Endothelial cell of umbilical vein (primary cell): Measurements from ENCODE around the gene GRIK3. TPM values are rescaled to one million over a fixed set of nuclear protein-coding genes. Genes with fewer than 3 reads are reported as not detected.

Experiments used
- BruUV-seq: library from RNA; stranded (reverse); fragments of 400-500 nt; replicated peaks from 2 replicates; lab custom pipeline; 2021; lab: Mats Ljungman, UMichigan
- CTCF ChIA-PET: fragments of 300-600, 350-600 bp; sonication (Branson Sonifier 250); formaldehyde crosslinking; loops from one replicate; lab custom pipeline; 2021; ENCODE audit warnings: antibody characterized with exemption, inconsistent platforms; lab: Charles Lee
- POLR2A ChIA-PET: fragments of 300-600, 350-600 bp; sonication (Branson Sonifier 250); formaldehyde crosslinking; loops from one replicate; lab custom pipeline; 2021; ENCODE audit warnings: antibody characterized with exemption, inconsistent platforms; lab: Charles Lee
- DNase-seq: peaks from one replicate; pipeline ENCODE4 v3.0.0-alpha.2; 2011; ENCODE audit warnings: low read depth, low spot score
- FAIRE-seq: peaks from 2 replicates; lab custom pipeline; 2011; peaks lifted over from hg19 to GRCh38; lab: Jason Lieb, UNC
- H2AFZ ChIP-seq: 2 replicates; pipeline ENCODE4 v1.6.0; 2012; ENCODE audit warnings: low read depth, low read length, control low read depth, inconsistent platforms
- H3K27ac ChIP-seq: 2 replicates; pipeline ENCODE4 v1.5.1; 2011; ENCODE audit warnings: low read depth, mild to moderate bottlenecking, control low read depth, low read length, moderate library complexity; ENCODE audit not compliant: insufficient read depth
- H3K27me3 ChIP-seq, 2 experiments: 2 replicates each; pipeline versions ENCODE4 v1.6.0 to v1.6.1; 2011; ENCODE audit warnings: low read length in 2 of 2, mixed read lengths in 1 of 2; ENCODE audit not compliant: control insufficient read depth in 2 of 2, insufficient read depth in 2 of 2
- H3K36me3 ChIP-seq, 2 experiments: 2 replicates in 1 of 2; 3 replicates in 1 of 2; pipeline ENCODE4 v1.5.1; 2011; ENCODE audit warnings: low read length in 2 of 2, mild to moderate bottlenecking in 1 of 2, moderate library complexity in 1 of 2; ENCODE audit not compliant: control insufficient read depth in 2 of 2, insufficient read depth in 2 of 2; ENCODE audit errors: extremely low read depth in 1 of 2
- H3K4me1 ChIP-seq: 3 replicates; pipeline ENCODE4 v1.5.1; 2011; ENCODE audit warnings: mild to moderate bottlenecking, low read length; ENCODE audit not compliant: control insufficient read depth, insufficient read depth; ENCODE audit errors: extremely low read depth
- H3K4me2 ChIP-seq: 2 replicates; pipeline ENCODE4 v1.6.1; 2011; ENCODE audit warnings: low read length, control low read depth, mixed read lengths; ENCODE audit not compliant: insufficient read depth
- H3K4me3 ChIP-seq, 3 experiments: fragments of 200-600 bp in 1 of 3; sonication (generic), shearing (Covaris generic) in 1 of 3; replicated peaks in 1 of 3; 2 replicates each; pipeline ENCODE4 v1.5.1; 2011 to 2016; ENCODE audit warnings: control low read depth in 3 of 3, low read length in 3 of 3, mild to moderate bottlenecking in 2 of 3, inconsistent platforms in 1 of 3, low read depth in 1 of 3, moderate library complexity in 1 of 3; ENCODE audit not compliant: insufficient read depth in 1 of 3
- H3K79me2 ChIP-seq: 2 replicates; pipeline ENCODE4 v1.6.0; 2012; ENCODE audit warnings: low read length, inconsistent platforms; ENCODE audit not compliant: control insufficient read depth, insufficient read depth
- H3K9ac ChIP-seq: replicated peaks from 2 replicates; pipeline ENCODE3; 2011; ENCODE audit warnings: low read length, control low read depth; ENCODE audit not compliant: insufficient read depth; ENCODE audit errors: extremely low read depth
- H3K9me1 ChIP-seq: replicated peaks from 3 replicates; pipeline ENCODE4 v1.6.0; 2011; ENCODE audit warnings: mild to moderate bottlenecking, low read length; ENCODE audit not compliant: control insufficient read depth, insufficient read depth; ENCODE audit errors: extremely low read depth
- H3K9me3 ChIP-seq: replicated peaks from 2 replicates; pipeline ENCODE4 v1.5.1; 2012; ENCODE audit warnings: low read length, inconsistent platforms; ENCODE audit not compliant: control insufficient read depth, insufficient read depth
- H4K20me1 ChIP-seq: replicated peaks from 2 replicates; pipeline ENCODE3; 2011; ENCODE audit warnings: mild to moderate bottlenecking, low read length; ENCODE audit not compliant: control insufficient read depth, insufficient read depth; ENCODE audit errors: extremely low read depth
- CTCF ChIP-seq, 2 donors: IDR thresholded peaks; 1 replicate in 1 of 2; 2 replicates in 1 of 2; pipeline ENCODE4 v1.5.1; 2011; ENCODE audit warnings: low read length in 2 of 2, mild to moderate bottlenecking in 2 of 2, moderate library complexity in 2 of 2, control low read depth in 1 of 2, inconsistent platforms in 1 of 2, low read depth in 1 of 2; ENCODE audit not compliant: insufficient read depth in 1 of 2; ENCODE audit errors: extremely low read depth in 1 of 2
- EZH2 ChIP-seq: IDR thresholded peaks from 2 replicates; pipeline ENCODE4 v1.6.1; 2012; ENCODE audit warnings: borderline replicate concordance, low read depth, mild to moderate bottlenecking, moderate library complexity, low read length, inconsistent platforms; ENCODE audit not compliant: severe bottlenecking
- FOS ChIP-seq: IDR thresholded peaks from 2 replicates; pipeline ENCODE4 v1.6.1; 2011; ENCODE audit warnings: mild to moderate bottlenecking, low read length, moderate library complexity, borderline replicate concordance; ENCODE audit not compliant: insufficient read depth
- GATA2 ChIP-seq: IDR thresholded peaks from 2 replicates; pipeline ENCODE4 v1.7.0; 2011; ENCODE audit warnings: low read depth, mild to moderate bottlenecking, moderate library complexity, mixed read lengths, low read length; ENCODE audit not compliant: insufficient read length, insufficient read depth
- JUN ChIP-seq: IDR thresholded peaks from 2 replicates; pipeline ENCODE4 v1.6.1; 2011; ENCODE audit warnings: borderline replicate concordance, low read depth; ENCODE audit not compliant: insufficient read length, insufficient read depth
- MAX ChIP-seq: IDR thresholded peaks from 2 replicates; pipeline ENCODE4 v1.6.1; 2011; ENCODE audit not compliant: insufficient read depth, insufficient read length
- MYC ChIP-seq: IDR thresholded peaks from one replicate; pipeline ENCODE4 v1.6.1; 2011; ENCODE audit warnings: mild to moderate bottlenecking, low read depth, low read length
- POLR2A ChIP-seq: IDR thresholded peaks from 2 replicates; pipeline ENCODE4 v1.6.1; 2012; ENCODE audit warnings: low read depth, mild to moderate bottlenecking, control low read depth, low read length
- POLR2AphosphoS5 ChIP-seq: IDR thresholded peaks from 2 replicates; pipeline ENCODE4 v1.6.1; 2012; ENCODE audit warnings: low read depth, mild to moderate bottlenecking, control low read depth, low read length, moderate library complexity; ENCODE audit not compliant: insufficient read depth
- dilution Hi-C: fragments of 300-500 bp; cut with MboI; formaldehyde crosslinking; loops from one replicate; pipeline ENCODE4 v1.15.0; 2019; ENCODE audit warnings: low sequenced_read_pairs; ENCODE audit not compliant: extremely low pct_ligation_motif_present
- intact Hi-C: fragments of 100-400 bp; cut with micrococcal nuclease; formaldehyde crosslinking; loops from one replicate; pipeline ENCODE4 v1.10.0; 2022
- polyA plus RNA-seq, 4 experiments: library from polyadenylated mRNA; depleted of rRNA in 3 of 4; stranded (reverse) in 3 of 4; unstranded in 1 of 4; fragments of >200 nt; gene quantifications; 2 replicates each; pipeline versions ENCODE4 v1.2.1 to v1.2.3, GENCODE V29; 2011 to 2012; ENCODE audit warnings: missing spikeins in 1 of 4
- total RNA-seq: library from RNA; stranded (reverse); gene quantifications from 2 replicates; pipeline ENCODE4 v1.2.3, GENCODE V29; 2021

The GRIK3 gene
- total and polyA plus RNA-seq, 2 donors (not counting 3 experiments of a cell fraction or from before 2014, with no cell fraction given), result not detected

- Histone ChIP-seq H3K79me2 (no peaks in the 10 kb centered on the region), H2AFZ (no peak overlapping the region), H3K4me1 (no peaks in the 10 kb centered on the region), H3K4me3 (no peak overlapping the region), H3K9me1 (no peaks in the 10 kb centered on the region), H3K9me3 (no peaks in the 10 kb centered on the region), H3K4me2 (no peak overlapping the region), H3K9ac (no peak overlapping the region), H4K20me1 (no peaks in the 10 kb centered on the region), H3K27me3 (peaks cover 60 to 65% of the 10 kb centered on the region in 2 experiments), H3K36me3 (no peaks in the 10 kb centered on the region), H3K27ac (no peak overlapping the region)
- intact Hi-C loops (no loop called here), dilution Hi-C loops (no loop called here)
- ChIA-PET POLR2A (no interaction called here), CTCF (no interaction called here)
- BruUV-seq, result no TSS peak
- DNase-seq, result no peak
- FAIRE-seq, result no peak
- TF ChIP-seq MYC (no peak), CTCF (IDR thresholded peaks at IDR 0.05; ENCODE audit: extremely low read depth in 1 of 2, insufficient read depth in 1 of 2, low read depth in 1 of 2, low read length in 2 of 2) (no peak), FOS (no peak), JUN (no peak), MAX (no peak), POLR2A (no peak), EZH2 (no peak), POLR2AphosphoS5 (no peak), GATA2 (no peak)
These were observed 787 bp downstream of the GRIK3 start for GRCh38 chr1:37033355-37034101.
